ENCODE measurements around the gene TFDP1.

The TFDP1 gene

DNA sequence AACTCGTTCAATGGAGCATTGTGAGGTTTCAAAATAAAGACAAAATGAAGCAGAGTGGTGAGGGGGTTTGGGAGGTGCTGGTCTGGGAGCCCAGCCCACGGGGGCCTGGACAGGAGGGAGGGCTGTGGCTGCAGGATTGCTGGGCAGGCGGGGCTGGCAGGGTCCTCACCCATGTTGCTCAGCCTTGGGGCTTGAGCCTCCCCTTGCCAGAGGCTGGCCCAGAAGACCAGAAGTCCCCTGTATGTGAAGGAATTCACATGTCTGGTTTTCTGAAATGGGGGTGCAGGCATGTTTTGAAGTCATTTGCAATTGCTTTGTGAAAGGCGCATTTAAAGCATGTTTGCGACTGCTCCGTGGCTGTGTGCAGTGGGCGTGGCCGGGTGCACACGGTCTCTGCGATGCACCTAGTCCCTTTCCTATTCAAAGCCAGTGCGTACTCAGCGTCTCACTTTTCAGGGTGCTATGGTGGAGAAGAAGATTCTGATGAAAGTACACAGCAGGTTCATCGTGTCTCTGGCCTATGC, 84.7 kb downstream of the TFDP1 start:
- no peak for DNase-seq

DNA sequence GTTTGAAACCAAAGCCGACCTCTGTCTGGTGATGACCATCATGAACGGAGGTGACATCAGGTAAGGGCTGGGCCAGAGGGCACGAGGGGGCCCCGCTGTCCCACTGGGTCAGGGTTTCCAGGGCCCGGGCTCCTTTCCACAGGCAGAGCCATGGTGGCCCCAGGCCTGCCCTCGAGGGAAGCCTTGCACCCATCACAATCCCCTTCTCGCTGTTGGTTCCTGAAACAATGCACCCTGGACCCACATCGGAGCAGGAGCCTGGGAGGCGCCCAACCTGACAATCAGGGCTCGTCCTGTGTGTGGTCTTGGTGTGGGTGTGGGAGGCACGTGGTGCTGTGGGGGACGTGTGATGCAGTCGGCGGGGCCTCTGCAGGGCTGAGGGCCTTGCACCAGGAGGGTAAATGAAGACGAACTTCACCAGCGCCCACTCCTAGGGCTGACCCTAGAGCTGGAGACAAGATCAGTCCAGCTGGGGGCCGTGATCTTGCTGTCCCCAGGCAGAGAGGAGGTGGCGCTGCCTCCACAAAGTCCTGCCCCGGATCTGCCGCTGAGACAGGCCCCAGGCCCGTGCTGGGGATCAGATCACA, 85.3 kb downstream of the TFDP1 start:
- DNase-seq, result no peak

- DNase-seq, result no peak
Measured at GRCh38 chr13:113670541-113670940, 86.0 kb downstream of the TFDP1 start.

GRCh38 chr13:113671066-113672001, 86.8 kb downstream of the TFDP1 start:
- DNase-seq, result no peak

GRCh38 chr13:113672002-113672651, 87.6 kb downstream of the TFDP1 start:
- DNase-seq, result no peak
